OCI-LY1 (cell line): ENCODE data around the gene CACNA2D3.

Source experiments
- H2AFZ ChIP-seq: fragments of 200-600 bp; sonication (generic), shearing (Covaris generic); 2 replicates; pipeline ENCODE4 v1.6.0; 2014; ENCODE audit warnings: antibody characterized with exemption, mild to moderate bottlenecking, low read length
- H3F3A ChIP-seq: fragments of 200-600 bp; sonication (generic), shearing (Covaris generic); 2 replicates; pipeline ENCODE4 v1.6.0; 2014; ENCODE audit warnings: mild to moderate bottlenecking, antibody characterized with exemption, low read length, moderate library complexity; ENCODE audit not compliant: insufficient read depth
- H3K27ac ChIP-seq: fragments of 200-600 bp; sonication (generic); 2 replicates; pipeline ENCODE4 v1.5.1; 2014; ENCODE audit warnings: low read length, mixed run types, mild to moderate bottlenecking, low read depth; ENCODE audit not compliant: poor library complexity, severe bottlenecking
- H3K27me3 ChIP-seq: fragments of 200-600 bp; sonication (generic); 2 replicates; pipeline ENCODE4 v1.6.0; 2014; ENCODE audit warnings: antibody characterized with exemption, mild to moderate bottlenecking, low read length, moderate library complexity; ENCODE audit not compliant: insufficient read depth
- H3K36me3 ChIP-seq: fragments of 200-600 bp; sonication (generic); 2 replicates; pipeline ENCODE4 v1.6.1; 2014; ENCODE audit warnings: mild to moderate bottlenecking, antibody characterized with exemption, low read length, moderate library complexity, mixed read lengths; ENCODE audit not compliant: insufficient read depth
- H3K4me1 ChIP-seq: fragments of 200-600 bp; sonication (generic); 2 replicates; pipeline ENCODE4 v1.5.1; 2014; ENCODE audit warnings: mild to moderate bottlenecking, low read length, moderate library complexity; ENCODE audit not compliant: insufficient read depth, severe bottlenecking
- H3K4me2 ChIP-seq: fragments of 200-600 bp; sonication (generic), shearing (Covaris generic); 2 replicates; pipeline ENCODE4 v1.6.1; 2014; ENCODE audit warnings: low read length
- H3K4me3 ChIP-seq: fragments of 200-600 bp; sonication (generic); 2 replicates; pipeline ENCODE4 v1.5.1; 2014; ENCODE audit warnings: low read length, low read depth, mild to moderate bottlenecking, mixed read lengths; ENCODE audit not compliant: poor library complexity, severe bottlenecking
- H3K79me2 ChIP-seq: fragments of 200-600 bp; shearing (Covaris generic); 2 replicates; pipeline ENCODE4 v1.6.1; 2016; ENCODE audit warnings: mixed run types, low read length, mixed read lengths; ENCODE audit not compliant: insufficient read depth
- H3K9ac ChIP-seq: fragments of 200-600 bp; sonication (generic), shearing (Covaris generic); 2 replicates; pipeline ENCODE4 v1.6.1; 2014; ENCODE audit warnings: mild to moderate bottlenecking, low read length, mixed read lengths
- H3K9me2 ChIP-seq: fragments of 200-600 bp; sonication (generic), shearing (Covaris generic); 2 replicates; pipeline ENCODE4 v1.6.1; 2014; ENCODE audit warnings: low read depth, mild to moderate bottlenecking, low read length, mixed read lengths
- H3K9me3 ChIP-seq: fragments of 200-600 bp; shearing (Covaris generic); 2 replicates; pipeline ENCODE4 v1.6.1; 2014; ENCODE audit warnings: low read length, mixed read lengths
- H4K20me1 ChIP-seq: fragments of 200-600 bp; sonication (generic), shearing (Covaris generic); 2 replicates; pipeline ENCODE4 v1.6.0; 2016; ENCODE audit warnings: mild to moderate bottlenecking, low read length; ENCODE audit not compliant: insufficient read depth
- EZH2 ChIP-seq: fragments of 200-600 bp; sonication (generic), shearing (Covaris generic); IDR thresholded peaks from 2 replicates; pipeline ENCODE4 v1.8.0; 2017; ENCODE audit warnings: borderline replicate concordance, mixed run types, mild to moderate bottlenecking, antibody characterized with exemption, low read length, moderate library complexity, mixed read lengths
- TF ChIP-seq, protein P1 (sequence below): fragments of 200-600 bp; sonication (generic), shearing (Covaris generic); IDR thresholded peaks from 2 replicates; pipeline ENCODE4 v1.5.1; 2017; ENCODE audit warnings: mild to moderate bottlenecking, antibody characterized with exemption, low read length, moderate library complexity, mixed read lengths

CACNA2D3 gene

DNA sequence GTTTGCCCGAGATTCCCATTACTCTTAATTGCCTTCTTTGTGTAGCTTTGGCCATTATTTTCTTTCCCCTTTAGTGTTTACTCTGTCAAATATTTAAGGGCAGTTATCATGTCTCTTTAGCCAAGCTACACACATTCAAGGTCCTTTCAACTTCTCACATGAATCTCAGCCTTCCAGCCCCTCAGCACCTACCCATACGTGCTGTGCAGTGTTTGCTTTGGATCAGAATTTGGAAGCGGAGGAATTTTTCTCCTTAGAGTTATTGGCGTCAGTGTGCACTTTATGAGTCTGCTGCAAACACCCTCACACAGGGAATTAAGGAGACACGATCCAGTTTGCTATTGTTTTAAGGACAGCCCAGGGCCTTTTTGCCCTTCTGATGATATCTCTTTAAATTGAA, 231.6 kb downstream of the CACNA2D3 start:
- no peaks in the 10 kb centered on the region for H3F3A ChIP-seq
- no peaks in the 10 kb centered on the region for H3K27me3 ChIP-seq
- H3K36me3 ChIP-seq, result no peaks in the 10 kb centered on the region
- no peaks in the 10 kb centered on the region for H3K79me2 ChIP-seq
- no peak overlapping the region for H3K27ac ChIP-seq
- no peaks in the 10 kb centered on the region for H3K4me1 ChIP-seq
- H4K20me1 ChIP-seq, result no peaks in the 10 kb centered on the region
- H2AFZ ChIP-seq, result no peak overlapping the region
- H3K9ac ChIP-seq, result no peak overlapping the region
- H3K4me3 ChIP-seq, result no peak overlapping the region
- no peaks in the 10 kb centered on the region for H3K9me2 ChIP-seq
- no peak overlapping the region for H3K4me2 ChIP-seq
- H3K9me3 ChIP-seq, result no peaks in the 10 kb centered on the region
- TF ChIP-seq EZH2, result no peak
- TF ChIP-seq, protein P1, sequence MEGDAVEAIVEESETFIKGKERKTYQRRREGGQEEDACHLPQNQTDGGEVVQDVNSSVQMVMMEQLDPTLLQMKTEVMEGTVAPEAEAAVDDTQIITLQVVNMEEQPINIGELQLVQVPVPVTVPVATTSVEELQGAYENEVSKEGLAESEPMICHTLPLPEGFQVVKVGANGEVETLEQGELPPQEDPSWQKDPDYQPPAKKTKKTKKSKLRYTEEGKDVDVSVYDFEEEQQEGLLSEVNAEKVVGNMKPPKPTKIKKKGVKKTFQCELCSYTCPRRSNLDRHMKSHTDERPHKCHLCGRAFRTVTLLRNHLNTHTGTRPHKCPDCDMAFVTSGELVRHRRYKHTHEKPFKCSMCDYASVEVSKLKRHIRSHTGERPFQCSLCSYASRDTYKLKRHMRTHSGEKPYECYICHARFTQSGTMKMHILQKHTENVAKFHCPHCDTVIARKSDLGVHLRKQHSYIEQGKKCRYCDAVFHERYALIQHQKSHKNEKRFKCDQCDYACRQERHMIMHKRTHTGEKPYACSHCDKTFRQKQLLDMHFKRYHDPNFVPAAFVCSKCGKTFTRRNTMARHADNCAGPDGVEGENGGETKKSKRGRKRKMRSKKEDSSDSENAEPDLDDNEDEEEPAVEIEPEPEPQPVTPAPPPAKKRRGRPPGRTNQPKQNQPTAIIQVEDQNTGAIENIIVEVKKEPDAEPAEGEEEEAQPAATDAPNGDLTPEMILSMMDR, result no peak

DNA sequence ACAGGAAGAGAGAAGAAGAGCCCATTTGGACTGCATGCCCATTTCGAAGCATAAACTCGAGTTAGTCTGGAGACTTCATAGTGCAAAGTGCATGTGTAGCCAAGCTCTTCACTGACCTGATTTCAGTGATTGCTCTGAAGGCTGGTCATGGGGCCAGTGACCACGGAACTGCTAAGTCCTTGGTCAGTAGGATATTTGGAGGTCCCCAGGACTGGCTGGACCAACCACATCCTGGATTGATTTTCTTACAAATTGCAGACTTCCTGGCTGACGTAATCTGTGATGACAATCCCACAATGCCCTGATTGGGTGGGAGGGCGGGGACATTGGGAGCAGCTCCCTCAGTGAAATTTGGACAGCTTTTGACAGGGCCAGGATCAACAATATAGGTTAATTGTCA, 233.4 kb downstream of the CACNA2D3 start:
- Histone ChIP-seq H3K9me3 (no peaks in the 10 kb centered on the region), H2AFZ (no peak overlapping the region), H3K36me3 (no peaks in the 10 kb centered on the region), H3F3A (no peaks in the 10 kb centered on the region), H4K20me1 (no peaks in the 10 kb centered on the region), H3K9ac (no peak overlapping the region), H3K27me3 (no peaks in the 10 kb centered on the region), H3K9me2 (no peaks in the 10 kb centered on the region), H3K4me1 (no peaks in the 10 kb centered on the region), H3K79me2 (no peaks in the 10 kb centered on the region), H3K4me3 (no peak overlapping the region), H3K4me2 (no peak overlapping the region), H3K27ac (no peak overlapping the region)
- TF ChIP-seq EZH2, result no peak
- TF ChIP-seq, protein P1, result no peak

DNA sequence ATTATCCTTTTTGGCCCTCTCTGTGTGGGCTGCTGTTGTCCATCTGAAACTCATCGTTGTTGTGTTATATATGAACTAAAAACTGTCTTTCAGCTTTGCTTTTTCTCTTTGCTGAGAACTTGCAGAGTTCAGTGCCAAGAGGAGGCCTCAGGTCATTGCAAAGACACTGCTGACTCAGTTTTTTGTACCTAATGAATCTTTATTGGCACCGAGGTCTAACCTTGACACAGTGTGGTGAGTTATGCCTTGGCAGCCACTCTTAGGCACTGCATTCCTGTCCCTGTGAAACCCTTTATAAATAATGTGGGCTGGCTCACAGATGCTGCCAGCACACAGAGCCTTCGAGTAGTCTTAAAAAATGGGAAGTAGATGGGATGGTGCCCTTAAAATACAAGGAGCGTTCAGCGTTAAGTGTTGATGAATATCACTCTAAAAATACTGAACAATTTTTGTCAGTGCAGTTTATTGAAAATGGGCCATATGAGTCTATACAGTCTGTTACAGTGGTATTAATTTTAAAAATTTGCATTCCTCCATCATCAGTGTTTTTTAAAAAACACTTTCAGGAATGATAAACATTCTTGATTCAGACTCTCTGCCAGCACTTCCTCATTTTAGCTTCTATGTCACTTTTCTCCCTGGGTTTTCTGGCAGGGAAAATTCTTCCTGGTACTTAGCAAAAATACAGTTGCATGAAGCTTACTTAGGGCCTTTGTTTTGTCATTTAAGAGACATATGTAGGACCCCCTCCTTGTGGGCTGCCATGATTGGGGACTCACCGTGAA, 234.1 kb downstream of the CACNA2D3 start:
- no peak overlapping the region for H3K4me3 ChIP-seq
- no peaks in the 10 kb centered on the region for H3K79me2 ChIP-seq
- H3F3A ChIP-seq, result no peaks in the 10 kb centered on the region
- H3K9ac ChIP-seq, result no peak overlapping the region
- H3K4me1 ChIP-seq, result no peaks in the 10 kb centered on the region
- no peaks in the 10 kb centered on the region for H3K27me3 ChIP-seq
- no peaks in the 10 kb centered on the region for H4K20me1 ChIP-seq
- no peak overlapping the region for H3K27ac ChIP-seq
- TF ChIP-seq, protein P1, result no peak
- TF ChIP-seq EZH2, result no peak
- no peak overlapping the region for H3K4me2 ChIP-seq
- no peaks in the 10 kb centered on the region for H3K9me2 ChIP-seq
- no peaks in the 10 kb centered on the region for H3K9me3 ChIP-seq
- no peak overlapping the region for H2AFZ ChIP-seq
- no peaks in the 10 kb centered on the region for H3K36me3 ChIP-seq
